Activated gamma-delta T cell treated with anti-CD3 and anti-CD28 coated beads, Interleukin-2, amount 50 U/mL, for 16 hours (primary cell): ENCODE results near the gene KEAP1.
"Not testable (repeated sequence)": the region's sequence is repeated elsewhere in the genome, so short reads cannot be mapped to it uniquely, and the experiment has no call there.

Experiments used
- DNase-seq: peaks from one replicate; pipeline ENCODE4 v3.0.0-alpha.2; 2020; ENCODE audit warnings: low read depth

Gene KEAP1

GRCh38 chr19:10503002-10503789 is at the start of gene KEAP1:
KEAP1 (minus strand) TSS chr19:10503356; CDS start chr19:10500033, 3,323 bp downstream.
- DNase-seq, result no peak

DNA sequence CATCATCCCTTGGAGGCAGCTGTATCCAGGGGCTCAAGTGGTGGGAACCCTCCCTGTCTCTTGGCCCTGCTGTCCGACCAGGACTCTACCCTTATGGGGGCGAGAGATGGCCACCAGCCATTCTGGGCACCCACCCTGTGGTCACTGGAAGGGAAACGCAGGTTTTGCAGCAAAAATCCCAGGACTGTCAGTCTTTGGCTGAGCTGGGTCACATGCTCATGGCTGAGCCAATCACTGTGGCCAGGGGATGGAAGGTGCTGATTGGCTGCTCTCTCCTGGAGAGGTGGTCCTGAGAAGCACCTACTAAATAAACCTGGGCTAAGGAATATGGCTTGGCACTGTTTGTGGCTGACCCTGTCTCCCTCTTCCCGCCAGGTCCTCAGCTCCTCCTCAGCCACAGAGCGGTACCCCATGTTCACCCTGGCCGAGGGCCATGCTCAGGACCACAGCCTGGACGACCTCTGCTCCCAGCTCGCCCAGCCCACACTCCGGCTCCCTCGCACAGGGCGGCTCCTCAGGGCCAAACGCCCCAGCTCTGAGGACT is 49.4 kb upstream of the KEAP1 start:
- DNase-seq, result no peak

DNA sequence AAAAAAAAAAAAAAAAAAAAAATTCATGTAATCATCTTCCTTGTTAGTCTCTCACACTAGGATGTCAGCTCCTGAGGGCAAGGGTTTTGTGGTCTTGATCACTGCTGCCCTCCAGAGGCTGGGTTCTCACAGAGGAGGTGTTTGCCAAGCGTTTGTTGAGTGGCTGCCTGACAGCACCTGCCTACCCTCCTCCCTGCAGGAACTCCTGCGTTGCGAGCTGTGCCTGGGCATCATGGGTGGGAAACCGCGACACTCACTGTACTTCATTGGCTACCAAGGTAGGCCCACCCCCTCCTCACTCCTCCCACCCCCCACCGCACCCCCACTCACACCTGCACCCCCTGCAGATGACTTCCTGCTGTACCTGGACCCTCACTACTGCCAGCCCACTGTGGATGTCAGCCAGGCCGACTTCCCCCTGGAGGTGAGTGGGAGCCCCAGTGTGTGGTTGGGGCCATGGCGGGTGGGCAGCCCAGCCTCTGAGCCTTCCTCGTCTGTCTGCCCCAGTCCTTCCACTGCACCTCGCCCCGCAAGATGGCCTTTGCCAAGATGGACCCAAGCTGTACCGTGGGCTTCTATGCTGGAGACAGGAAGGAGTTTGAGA is 48.6 kb upstream of the KEAP1 start:
- no peak for DNase-seq

DNA sequence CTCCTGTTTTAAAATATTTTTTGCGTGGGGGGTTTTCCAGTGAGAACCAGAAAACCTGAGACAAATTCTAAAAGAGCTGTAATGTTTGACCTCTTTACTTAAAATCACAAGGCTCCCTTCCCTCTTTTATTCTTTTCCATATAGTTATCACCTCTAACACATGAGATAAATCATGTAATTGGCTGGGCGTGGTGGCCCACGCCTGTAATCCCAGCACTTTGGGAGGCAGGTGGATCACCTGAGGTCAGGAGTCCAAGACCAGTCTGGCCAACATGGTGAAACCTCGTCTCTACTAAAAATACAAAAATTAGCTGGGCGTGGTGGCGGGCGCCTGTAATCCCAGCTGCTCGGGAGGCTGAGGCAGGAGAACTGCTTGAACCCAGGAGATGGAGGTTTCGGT is 47.9 kb upstream of the KEAP1 start:
- not testable (repeated sequence) for DNase-seq

DNA sequence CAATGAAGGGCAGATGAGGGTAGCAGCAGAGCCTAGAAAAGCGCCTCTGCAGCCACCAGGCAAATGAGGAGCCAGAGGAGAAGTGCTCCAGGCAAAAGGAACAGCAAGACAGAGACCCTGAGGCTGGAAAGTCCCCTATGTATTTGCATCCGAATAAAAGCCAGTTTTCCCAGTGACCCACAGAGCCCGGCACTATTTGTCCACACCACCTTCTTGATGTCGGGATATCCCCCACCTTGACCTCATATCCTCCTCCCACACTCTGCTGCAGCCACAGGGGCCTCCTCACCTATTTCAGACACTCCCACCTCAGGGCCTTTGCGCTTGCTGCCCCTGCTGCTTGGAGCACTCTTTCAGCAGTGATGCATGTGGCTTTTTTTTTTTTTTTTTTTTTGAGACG is 47.2 kb upstream of the KEAP1 start:
- DNase-seq, result no peak

GRCh38 chr19:10549733-10550132 is 46.6 kb upstream of the KEAP1 start:
- no peak for DNase-seq

DNA sequence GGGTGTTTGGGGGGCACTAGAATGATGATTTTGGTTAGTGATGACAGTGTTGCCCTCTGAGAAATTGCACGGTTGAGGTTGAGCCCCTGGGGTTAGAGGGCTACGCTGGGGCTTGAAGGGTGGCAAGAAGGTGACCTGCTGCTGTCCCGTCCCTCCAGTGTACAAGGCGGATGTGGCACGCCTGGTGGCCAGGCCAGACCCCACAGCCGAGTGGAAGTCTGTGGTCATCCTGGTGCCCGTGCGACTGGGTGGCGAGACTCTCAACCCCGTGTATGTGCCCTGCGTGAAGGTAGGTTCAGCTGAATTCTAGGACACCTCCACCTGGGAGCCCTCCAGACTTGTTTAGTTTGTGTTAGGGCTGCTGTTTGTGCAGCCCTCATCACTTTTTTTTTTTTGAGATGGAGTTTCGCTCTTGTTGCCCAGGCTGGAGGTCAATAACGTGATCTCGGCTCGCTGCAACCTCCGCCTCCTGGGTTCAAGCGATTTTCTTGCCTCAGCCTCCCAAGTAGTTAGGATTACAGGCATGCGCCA is 45.7 kb upstream of the KEAP1 start:
- DNase-seq, result no peak

DNA sequence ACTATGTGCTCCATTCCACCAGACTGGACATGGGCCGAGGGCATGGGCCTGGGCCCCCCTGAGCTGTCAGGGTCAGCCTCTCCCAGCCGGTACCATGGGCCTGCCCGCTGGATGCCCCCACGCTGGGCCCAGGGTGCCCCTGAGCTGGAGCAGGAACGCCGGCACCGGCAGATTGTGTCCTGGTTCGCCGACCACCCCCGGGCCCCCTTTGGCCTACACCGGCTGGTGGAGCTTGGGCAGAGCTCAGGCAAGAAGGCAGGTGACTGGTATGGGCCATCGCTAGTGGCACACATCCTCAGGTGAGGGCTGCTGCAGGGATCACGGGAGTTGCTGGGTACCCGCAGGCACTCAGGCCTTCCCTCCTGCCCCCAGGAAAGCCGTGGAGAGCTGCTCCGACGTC is 43.7 kb upstream of the KEAP1 start:
- no peak for DNase-seq

DNA sequence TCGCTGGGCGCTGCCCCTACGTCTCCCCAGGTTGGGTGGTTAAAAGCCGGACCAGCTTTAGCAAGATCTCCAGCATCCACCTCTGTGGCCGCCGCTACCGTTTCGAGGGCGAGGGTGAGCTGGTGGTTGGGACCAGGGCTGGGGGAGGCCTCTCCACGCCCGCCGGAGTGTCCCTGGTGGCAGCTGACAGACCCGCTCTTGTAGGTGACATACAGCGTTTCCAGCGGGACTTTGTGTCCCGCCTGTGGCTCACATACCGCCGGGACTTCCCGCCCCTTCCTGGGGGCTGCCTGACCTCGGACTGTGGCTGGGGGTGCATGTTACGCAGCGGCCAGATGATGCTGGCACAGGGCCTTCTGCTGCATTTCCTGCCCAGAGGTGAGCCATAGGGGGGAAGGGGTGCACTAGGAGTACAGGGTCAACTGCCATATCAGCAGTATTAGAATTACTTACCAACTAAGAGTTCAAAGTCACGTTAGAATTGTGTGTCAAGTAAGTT is 41.6 kb upstream of the KEAP1 start:
- no peak for DNase-seq

- DNase-seq, result no peak
Observed at GRCh38 chr19:10544242-10544752, 41.1 kb upstream of the KEAP1 start.

- peak; percentile 58 for DNase-seq
Observed at GRCh38 chr19:10543420-10544241, 40.5 kb upstream of the KEAP1 start, which contains the start of gene ATG4D. ATG4D (plus strand) TSS chr19:10543904; CDS start chr19:10544091, 187 bp downstream.

DNA sequence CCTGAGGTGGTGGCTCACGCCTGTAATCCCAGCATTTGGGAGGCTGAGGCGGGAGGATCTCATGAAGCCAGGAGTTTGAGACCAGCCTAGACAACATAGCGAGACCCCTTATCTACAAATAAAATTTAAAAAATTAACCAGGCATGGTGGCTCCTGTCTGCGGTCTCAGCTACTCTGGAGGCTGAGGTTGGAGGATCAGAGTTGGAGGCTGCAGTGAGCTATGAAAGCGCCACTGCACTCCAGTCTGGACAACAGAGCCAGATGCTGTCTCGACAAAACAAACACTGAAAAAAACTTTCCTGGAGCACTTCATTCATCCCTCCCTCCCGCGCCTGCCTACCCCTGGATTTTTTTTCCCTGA is 39.9 kb upstream of the KEAP1 start:
- DNase-seq, result no peak

GRCh38 chr19:10539016-10539415 is 35.9 kb upstream of the KEAP1 start:
- not testable (repeated sequence) for DNase-seq

DNA sequence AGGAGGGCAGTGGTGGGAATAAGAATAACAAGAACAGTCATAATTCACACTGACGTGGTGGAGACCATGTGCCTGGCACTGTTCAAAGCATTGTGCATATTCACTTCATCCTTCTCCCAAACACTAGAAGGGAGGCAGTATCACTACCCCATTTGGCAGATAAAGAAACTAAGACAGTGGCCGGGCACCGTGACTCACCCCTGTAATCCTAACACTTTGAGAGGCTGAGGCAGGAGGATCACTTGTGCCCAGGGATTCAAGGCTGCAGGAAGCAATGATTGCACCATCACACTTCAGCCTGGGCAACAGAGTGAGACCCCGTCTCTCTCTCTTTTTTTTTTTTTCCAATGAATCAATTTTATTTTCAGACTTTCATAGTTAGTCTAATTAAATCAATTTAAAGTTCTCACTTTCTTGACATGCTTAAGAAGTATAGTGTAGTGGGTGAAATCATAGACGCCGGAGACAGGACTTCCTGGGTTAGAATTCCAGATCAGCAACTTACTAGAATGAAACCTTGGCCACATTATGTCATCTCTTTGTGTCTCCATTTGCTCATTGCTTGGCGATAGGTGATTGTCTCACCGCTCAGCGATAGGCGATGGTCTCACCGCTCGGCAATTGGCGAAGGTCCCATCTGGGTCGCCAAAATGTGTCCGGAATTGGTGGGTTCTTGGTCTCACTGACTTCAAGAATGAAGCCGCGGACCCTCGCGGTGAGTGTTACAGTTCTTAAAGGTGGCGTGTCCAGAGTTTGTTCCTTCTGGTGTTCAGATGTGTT is 35.2 kb upstream of the KEAP1 start:
- DNase-seq, result no peak

DNA sequence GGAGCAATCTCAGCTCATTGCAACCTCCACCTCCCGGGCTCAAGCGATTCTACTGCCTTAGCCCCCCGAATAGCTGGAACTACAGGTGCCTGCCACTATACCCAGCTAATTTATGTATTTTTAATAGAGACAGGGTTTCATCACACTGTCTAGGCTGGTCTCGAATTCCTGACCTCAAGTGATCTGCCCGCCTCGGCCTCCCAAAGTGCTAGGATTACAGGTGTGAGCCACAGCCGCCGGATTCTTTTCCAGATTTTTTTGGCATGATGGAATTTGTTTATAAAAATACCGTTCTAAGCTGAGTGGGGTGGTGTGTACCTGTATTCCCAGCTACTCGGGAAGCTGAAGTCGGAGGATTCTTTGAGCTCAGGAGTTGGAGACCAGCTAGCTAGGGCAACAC is 34.5 kb upstream of the KEAP1 start:
- no peak for DNase-seq

GRCh38 chr19:10535613-10536012 is 32.5 kb upstream of the KEAP1 start:
- DNase-seq, result no peak

DNA sequence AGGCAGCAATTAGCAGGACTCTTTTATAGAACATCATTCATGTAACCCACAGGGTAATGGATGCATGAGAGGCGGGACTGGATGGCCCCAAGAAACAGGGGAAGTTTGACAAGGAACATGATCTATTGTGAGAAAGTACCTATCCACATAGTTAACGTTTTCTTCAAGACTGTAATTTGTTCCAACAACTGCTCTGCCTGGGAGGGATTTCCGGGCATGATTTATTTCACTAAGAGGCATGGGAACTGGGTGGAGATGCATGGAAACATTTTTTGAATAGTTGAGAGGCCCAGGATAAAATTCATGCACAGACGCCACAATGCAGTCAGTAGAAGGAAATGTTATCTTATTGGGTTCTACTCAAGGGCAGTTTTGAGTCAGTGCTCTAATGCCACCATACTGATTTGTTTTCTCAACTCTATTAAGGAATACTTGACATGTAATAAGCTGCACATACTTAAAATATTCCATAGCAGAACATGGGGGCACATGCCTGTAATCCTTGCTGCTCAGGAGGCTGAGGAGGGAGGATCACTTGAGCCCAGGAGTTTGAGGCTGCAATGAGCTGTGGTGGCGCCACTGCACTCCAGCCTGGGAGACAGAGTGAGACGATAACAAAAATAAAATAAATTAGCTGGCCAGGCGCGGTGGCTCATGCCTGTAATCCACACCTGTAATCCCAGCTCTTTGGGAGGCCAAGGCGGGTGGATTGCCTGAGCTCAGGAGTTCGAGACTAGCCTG is 30.7 kb upstream of the KEAP1 start:
- DNase-seq, result no peak

- no peak for DNase-seq
Observed at GRCh38 chr19:10532457-10532856, 29.3 kb upstream of the KEAP1 start.

DNA sequence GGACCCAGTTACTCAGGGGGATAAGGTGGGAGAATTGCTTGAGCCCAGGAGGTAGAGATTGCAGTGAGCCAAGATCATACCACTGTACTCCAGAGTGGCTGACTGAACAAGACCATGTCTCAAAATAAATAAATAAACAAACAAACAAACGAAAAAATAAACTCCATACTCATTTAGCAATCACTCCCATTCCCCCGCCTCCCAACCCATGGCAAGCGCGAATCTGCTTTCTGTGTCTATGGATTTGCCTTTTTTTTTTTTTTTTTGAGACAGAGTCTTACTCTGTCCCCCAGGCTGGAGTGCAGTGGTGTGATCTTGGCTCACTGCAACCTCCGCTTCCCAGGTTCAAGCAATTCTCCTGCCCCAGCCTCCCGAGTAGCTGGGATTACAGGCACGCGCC is 23.7 kb upstream of the KEAP1 start:
- not testable (repeated sequence) for DNase-seq

DNA sequence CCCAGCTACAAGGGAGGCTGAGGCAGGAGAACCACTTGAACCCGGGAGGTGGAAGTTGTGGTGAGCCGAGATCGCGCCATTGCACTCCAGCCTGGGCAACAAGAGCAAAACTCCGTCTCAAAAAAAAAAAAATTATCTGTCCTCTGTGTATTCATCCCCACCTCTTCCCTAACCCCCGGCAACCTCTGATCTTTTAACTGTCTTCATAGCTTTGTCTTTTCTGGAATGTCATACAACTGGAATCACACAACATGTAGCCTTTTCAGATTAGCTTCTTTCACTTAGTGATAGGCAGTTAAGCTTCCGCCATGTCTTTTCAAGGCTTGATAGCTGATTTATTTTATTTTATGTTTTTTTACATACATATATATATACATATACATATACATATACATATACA is 22.5 kb upstream of the KEAP1 start:
- DNase-seq, result no peak
